NCI-H1105 treated with DMSO at 0.1 percent for 48 hours (cell line): Measurements from ENCODE around the gene ELFN2.
A peak's percentile ranks its signal among the peaks of the same experiment; 100 is the strongest.

ENCODE experiments used
- DNase-seq: peaks from one replicate; lab custom pipeline; 2025; lab: John Stamatoyannopoulos, UW

ELFN2 gene

DNA sequence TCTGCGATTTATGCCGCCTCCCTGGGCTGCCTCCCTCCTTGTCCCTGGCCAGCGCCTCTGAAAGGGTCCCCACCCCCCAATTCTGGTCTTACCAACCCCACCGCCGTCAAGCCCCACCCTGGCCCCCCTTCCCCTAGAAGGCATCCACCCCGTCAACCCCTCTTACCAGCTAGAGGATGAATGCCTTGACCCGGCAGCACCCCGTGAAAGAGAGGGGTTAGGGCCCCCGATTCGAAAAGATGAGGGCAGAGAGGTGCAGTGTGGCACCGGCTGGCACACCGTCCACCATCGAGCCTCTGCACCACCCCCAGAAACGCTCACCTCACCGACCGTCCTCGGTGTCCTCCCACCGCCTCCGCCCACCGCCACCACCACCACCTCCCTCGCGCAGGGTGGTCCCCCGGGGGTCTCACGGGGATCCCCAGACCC lies 559 bp downstream of the ELFN2 start:
- no peak for DNase-seq

GRCh38 chr22:37425800-37426705 lies 1.2 kb downstream of the ELFN2 start:
- peak; percentile 65 for DNase-seq

DNA sequence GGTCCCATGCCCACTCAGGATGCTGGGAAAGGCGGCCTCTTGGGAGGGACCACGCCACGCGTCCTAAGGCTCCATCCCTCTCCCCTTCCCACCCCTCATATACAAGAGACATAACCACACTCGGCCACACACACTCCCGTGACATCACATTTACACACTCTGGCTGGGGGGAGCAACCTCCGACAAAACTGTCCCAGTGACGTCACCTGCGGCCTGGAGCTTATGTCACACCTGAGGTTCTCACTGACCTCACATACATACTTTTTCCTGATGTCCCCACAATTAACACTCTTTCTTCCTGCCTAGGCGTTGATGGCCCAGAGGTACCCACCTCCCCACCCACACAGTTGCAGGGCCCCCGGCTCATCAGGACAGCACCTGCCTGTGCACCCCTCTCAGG lies 1.9 kb downstream of the ELFN2 start:
- no peak for DNase-seq

DNA sequence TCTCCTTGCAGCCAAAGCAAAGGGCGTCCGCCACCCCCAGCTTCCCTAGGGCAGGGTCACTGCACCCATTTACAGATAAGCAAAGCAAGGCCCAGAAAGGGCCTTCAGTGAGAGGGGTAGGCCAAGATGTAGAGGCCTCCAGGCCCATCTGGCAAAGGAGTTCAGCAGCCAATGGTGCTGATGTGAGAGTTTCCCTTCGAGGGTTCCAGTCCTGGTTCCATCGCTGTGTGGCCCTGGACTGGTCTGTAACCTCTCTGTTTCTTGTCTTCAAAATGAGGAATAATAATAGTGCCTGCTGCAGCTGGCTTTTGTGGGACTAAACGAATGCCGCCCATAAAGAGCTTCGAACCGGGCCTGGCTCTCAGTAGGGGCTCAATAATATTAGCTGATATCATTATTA lies 4.0 kb downstream of the ELFN2 start:
- no peak for DNase-seq

DNA sequence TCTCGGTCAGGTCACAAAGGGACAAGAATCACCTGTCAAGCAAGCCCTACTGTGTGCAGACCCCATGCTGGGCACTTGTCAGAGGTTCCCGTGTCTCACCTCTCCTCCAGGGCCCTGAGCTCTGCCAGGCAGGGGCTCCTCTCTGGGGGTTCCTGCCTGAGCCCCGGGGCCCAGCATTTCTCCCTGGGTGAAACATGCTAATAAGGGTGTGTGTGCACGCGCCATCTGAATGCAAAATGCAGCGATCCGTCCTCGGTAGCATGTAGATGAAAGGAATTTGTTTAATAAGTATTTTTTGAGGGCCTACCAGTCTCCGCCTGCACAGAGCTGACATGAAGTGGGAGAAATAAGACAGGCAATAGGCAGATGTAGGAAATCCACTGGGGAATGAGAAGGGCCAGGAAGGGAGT lies 5.8 kb downstream of the ELFN2 start:
- DNase-seq, result no peak

DNA sequence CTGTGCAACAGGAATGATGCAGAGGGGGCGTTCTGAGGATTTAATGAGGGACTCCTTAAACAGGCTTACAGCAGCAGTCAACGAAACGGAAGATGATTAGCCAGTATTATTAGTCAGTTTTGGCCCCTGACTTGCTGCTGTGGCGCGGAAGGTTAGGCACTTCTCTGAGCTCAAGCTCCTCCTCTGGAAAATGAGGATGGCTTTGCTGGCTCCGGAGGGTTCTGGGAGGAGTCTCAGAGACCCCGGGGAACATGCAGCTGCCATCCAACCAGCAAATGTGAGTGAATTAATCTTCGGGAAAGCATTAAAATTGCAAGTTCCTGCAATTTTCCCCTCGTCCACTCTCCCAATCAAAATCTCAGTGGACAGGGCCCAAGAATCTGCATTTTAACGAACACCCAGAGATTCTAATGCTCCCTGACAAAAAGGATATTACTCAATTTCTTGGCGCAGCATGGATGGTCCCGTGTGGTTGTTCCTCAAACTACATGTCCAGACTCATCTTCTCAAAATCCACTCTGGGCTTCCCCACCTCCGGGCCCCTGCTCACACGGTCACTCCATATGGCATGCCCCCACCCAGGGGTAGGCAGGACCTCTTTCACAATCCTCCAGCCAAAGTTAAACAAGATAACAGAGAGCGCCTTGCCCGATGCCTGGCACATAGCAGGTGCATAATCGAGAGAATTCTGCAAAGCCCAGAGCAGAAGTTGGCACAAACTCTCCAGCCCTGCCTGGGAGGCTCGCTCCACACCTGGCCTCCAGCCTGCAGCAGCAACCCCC lies 6.4 kb downstream of the ELFN2 start:
- no peak for DNase-seq

DNA sequence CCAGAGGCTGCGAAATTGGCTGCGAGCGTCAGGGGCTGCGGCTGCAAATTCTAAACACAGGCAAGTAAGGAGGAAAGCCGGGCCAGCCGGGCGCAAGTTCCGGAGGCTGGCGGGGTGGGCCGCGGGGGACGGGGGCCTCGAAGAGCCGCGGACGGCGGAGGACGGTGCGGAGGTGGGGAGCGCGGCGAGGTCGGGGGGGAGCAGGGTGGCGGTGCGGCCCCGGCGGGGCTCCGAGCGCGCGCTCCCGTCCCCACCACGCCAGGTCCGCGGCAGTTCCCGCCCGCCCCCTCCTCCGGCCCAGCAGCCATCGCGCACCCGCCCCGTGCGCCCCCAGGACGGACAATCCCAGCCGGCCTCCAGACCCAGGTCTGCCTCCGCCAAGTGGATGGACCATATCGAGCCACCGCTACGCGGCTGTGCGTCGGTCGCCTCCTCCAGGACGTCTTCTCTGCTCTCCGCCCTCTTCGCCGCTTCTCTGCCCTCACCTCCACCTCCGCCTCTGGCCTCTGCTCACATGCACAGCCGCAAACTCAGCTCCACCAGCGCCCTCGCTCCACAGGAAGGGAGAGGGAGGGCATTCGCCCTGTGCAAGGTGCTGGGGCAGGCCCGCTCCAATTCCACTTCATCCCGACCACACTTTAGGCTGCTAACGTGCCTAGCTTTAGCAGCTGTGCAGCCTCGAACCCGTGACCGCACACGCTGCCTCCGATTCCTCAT lies 7.2 kb downstream of the ELFN2 start:
- no peak for DNase-seq

DNA sequence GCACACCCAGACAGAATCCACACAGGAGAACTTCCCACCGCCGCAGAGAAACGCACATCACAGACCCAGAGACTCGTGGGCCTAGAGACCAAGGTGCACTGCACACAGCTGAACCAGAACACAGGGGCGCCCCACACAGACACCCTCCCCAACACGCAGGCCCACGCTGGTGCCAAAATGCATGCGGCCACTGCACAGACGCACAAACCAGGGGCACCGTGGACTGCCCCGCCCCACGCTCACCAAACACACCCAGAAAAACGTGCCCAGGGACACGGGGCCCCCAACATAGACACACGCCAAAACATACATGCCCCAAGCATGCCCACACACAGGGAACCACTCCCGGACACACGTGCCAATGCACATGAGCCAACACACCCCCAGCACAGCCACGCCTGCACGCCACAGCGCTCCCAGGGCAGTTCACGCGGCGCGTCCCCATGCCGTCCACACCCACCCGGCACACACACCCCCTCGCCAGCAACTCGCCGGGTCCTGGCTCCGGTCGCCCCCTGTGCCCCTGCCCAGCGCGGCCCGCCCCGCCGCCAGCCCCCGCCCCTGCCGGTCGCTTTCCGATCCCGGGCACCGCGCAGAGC lies 7.8 kb downstream of the ELFN2 start:
- DNase-seq, result no peak

DNA sequence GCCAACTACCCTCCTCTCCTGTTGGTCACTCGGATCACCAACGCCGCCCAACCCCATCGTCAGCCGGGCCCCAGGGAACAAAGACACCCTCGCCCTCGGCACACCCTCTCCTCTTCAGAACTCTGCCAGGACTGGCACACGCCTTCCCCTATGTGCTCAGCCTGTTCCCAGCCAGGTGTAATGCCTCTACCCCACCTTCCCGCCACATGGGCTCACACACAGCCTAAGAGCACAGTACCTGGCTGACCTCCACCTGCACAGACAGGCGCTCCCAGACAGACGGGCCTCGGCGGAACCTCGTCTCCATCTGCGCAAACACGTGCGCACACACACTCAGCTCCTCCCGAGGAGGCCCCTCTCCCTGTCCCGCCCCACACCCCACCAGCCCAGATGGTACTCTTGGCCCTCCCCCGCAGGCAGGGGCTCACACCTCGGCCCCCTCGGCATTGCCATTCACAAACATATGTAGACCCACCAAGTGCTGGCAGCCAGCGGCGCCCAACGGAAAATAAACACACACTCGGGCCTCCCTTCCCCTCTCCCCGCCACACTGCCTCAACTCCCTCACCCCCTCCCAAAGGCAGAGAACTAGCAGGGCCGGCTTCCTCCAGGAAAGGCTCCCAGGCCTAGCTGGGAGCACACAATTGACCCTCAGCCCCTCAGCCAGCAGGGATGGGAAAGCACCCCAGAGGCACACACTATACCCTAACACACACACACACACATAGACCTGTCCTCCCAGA lies 8.5 kb downstream of the ELFN2 start:
- DNase-seq, result no peak

DNA sequence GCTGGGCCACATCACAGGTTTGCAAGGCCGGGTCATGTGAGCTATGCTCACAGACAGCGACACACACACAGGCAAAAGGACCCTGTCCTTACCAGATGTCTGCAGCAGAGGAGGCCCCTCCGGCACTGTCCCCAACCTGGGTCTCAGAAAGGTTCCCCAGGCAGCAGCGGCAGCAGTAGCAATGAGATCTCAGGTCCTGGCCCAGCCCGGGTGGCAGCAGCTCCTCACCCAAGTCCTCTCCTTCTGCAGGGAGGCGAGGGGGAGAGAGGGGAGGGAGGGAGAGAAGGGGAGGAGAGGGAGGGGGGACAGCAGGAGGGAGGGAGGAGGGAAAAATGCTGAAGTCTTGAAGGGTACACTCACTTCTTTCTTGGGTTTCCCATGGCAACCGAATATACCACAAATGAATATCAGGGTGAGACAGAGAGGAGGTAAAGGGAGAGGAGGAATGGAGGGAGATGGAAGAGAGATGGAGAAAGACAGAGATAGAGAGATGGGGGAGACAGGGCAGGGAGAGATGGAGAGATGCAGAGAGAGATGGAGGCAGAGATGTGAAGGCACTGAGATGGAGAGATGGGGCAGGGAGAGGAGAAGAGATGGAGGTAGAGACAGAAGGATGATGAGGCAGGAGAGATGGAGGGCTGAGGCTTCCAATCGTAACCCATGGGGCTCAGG lies 9.5 kb downstream of the ELFN2 start:
- DNase-seq, result no peak

GRCh38 chr22:37417264-37417663 lies 10.0 kb downstream of the ELFN2 start:
- no peak for DNase-seq

DNA sequence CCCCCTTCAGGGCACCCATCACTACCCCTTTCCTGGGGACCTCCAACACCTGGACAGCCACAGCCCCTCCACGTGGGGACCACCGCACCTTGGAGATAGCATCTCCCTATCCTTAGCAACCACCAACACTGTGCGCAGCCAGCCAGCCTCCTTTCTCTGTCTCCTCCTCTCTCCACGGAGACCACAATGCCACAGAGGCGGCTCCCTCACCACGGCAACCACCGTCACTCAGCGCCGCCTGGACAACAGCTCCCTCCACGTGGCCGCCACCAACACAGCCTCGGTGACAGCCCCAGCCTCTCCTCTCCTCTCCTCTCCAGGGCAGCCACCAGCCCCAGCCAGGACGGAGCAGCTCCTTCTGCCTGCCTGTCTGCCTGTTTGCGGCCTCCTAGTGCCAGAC lies 10.5 kb downstream of the ELFN2 start:
- no peak for DNase-seq

- no peak for DNase-seq
These were observed 10.9 kb downstream of the ELFN2 start for GRCh38 chr22:37416389-37416788.

DNA sequence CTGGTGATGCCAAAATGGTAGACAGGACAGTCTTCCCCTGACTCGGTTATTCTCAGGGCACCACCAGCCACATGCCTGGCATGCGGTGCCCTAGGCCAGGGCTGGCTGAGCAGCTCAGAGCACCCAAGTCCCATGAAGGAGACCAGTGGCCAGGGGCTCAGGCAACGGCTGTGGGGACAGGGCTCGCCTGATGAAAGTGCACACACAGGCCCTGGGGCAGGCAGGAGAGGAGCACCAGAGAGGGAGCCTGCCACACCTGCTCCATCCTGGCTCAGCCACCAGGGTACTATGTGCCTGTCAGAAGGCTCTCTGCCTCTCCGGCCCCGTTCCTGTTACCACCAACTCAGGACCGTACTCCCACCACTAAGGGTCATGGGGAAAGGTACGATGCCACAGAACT lies 12.1 kb downstream of the ELFN2 start:
- DNase-seq, result no peak

DNA sequence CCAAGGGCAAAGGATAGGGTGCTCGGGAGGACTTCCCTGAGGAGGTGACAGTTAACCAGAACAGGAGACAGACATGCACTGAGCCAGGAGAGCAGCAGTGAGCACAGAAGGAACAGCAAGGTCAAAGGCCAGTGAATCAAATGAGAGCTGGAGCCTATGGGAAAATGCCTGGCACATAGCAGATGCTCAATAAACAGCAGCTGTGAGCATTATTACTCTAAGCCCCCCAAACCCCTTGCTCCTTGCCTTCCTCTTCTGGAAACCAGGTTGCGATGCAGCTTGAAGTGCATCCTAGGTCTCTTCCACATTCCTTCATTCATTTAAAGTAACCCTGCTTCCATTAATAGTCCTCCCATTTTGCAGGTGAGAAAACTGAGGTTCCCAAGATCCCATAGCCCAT lies 13.0 kb downstream of the ELFN2 start:
- DNase-seq, result no peak

GRCh38 chr22:37413546-37413945 lies 13.7 kb downstream of the ELFN2 start:
- DNase-seq, result no peak

DNA sequence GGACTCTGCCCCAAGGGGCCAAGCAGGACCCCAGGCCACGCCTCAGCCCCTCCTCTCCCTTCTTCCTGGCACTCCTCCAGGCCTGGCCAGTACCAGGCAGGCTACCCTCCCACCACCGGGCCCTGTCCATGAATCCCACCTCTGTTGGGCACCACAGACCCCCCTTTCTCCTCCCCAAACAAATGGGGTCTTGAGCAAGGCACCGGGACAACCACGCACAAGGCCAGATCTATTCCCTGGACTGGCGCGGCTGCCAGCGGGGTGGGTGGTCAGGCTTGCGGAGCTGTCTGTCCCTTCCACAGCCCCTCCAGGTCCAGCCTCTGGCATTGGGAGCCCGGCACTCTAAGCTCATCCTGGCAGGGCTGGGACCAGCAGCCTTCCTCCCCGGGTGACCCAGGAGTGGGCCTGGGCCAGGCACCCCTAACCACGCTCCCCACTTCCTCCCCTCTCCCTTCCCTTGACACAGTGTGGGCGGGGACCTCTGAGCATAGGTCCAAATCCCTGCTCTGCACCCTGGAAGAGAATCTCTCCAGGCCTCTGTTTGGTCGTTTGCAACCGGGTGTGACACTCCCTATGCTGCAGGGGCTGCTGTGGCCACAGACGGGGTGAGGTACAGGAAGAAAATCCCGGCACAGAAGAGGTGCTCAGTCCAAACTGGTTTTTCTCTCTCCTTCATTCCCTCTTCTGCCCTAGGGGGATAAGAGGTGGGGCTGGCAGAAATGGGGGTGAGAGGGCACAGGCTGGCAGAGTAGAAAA lies 14.6 kb downstream of the ELFN2 start:
- no peak for DNase-seq

DNA sequence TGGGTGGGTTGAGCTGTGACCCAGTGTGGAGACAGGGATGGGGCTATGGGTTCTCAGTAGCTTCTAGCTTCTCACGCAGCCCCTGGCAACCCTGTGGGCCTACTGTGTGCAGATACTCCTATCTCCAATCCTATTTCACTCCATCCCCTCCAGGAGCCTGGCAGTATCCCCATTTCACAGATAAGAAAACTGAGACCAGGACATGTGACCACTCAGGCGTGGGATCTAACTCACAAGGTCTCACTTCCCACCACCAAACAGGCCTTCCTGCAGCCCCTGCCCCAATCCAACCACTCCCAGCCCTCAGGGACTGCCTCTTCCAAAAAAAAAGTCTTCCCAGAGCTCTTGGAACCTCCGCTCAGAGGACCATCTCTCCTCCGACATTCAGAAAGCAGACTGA lies 15.6 kb downstream of the ELFN2 start:
- no peak for DNase-seq

DNA sequence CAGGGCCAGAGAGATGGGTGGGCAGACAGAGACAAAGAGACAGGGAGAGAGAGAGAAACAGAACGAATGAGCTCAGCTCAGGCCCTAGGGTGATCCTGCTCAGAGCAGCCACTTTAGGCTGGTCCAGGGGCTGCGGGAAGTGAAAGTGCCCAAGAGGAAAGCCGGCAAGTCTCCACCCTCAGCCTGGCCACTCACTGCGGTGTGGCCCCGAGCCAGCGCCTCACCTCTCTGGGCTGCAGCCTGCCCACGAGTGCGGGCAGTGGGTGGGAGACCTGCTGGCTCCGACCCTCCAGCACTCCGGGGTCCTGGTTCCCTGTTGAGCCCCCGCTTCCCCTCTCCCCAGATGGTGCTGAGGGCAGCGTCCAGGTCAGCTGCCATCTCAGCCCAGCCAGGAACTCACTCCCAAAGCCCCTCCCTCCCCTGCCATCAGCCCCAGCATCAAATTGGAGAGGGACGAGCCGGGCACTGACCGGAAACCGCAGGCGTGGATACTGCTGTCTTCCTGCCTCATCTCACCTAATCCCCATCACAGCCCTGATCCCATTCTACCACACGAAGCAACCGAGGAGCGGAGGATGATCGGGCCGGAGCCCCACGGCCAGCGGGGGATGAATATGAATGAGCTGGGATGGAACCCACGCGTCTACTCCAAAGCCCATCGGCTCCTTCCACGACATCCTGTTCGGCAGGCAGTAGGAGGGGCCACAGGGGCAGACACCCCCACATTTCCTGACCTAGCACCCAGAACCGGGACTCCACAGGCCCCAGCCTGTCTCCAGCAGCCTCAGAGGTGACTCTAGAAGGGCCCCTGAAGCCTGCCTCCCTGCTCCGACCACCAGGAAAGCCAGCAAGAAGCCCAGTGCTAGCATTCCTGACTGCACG lies 16.9 kb downstream of the ELFN2 start:
- DNase-seq, result no peak
